H1 (cell line): ENCODE results near the gene CCL28. TPM values are rescaled to one million over a fixed set of nuclear protein-coding genes. Genes with fewer than 3 reads are reported as not detected.

Experiments used
- ASH2L ChIP-seq: fragments of 200-600, 300-600 bp; sonication (generic); IDR thresholded peaks from one replicate; pipeline ENCODE4 v1.7.1; 2017; ENCODE audit warnings: low read length
- CEBPB ChIP-seq: IDR thresholded peaks from 2 replicates; pipeline ENCODE4 v1.6.1; 2012; ENCODE audit warnings: low read depth, low read length
- CHD7 ChIP-seq: fragments of 300-600 bp; sonication (generic); IDR thresholded peaks from 2 replicates; pipeline ENCODE4 v1.7.1; 2012; ENCODE audit warnings: low read length, moderate library complexity, mild to moderate bottlenecking, inconsistent platforms; ENCODE audit not compliant: insufficient replicate concordance
- EGR1 ChIP-seq: IDR thresholded peaks from 2 replicates; pipeline ENCODE4 v1.6.1; 2011; ENCODE audit warnings: low read depth, low read length, borderline replicate concordance
- EZH2 ChIP-seq: fragments of 200-600 bp; sonication (generic); IDR thresholded peaks from 2 replicates; pipeline ENCODE4 v1.7.1; 2012; ENCODE audit warnings: low read depth, mild to moderate bottlenecking, moderate library complexity, low read length, inconsistent platforms; ENCODE audit not compliant: severe bottlenecking
- GABPA ChIP-seq: IDR thresholded peaks from 2 replicates; pipeline ENCODE4 v1.6.1; 2011; ENCODE audit warnings: mild to moderate bottlenecking, low read length, moderate library complexity, borderline replicate concordance; ENCODE audit not compliant: insufficient read depth
- SP2 ChIP-seq: IDR thresholded peaks from 2 replicates; pipeline ENCODE4 v1.6.1; 2012; ENCODE audit warnings: mild to moderate bottlenecking, low read length, inconsistent platforms
- SUZ12 ChIP-seq: fragments of 200-600 bp; sonication (generic); IDR thresholded peaks from 2 replicates; pipeline ENCODE4 v1.6.1; 2012; ENCODE audit warnings: mild to moderate bottlenecking, inconsistent platforms, low read length, moderate library complexity, mixed read lengths
- ZNF274 ChIP-seq: IDR thresholded peaks from 2 replicates; pipeline ENCODE4 v1.7.0; 2012; ENCODE audit warnings: low read length, borderline replicate concordance; ENCODE audit errors: extremely low read depth
- polyA plus RNA-seq, 7 experiments: library from polyadenylated mRNA; depleted of rRNA in 3 of 7; stranded (reverse) in 5 of 7; unstranded in 2 of 7; fragments of >200 nt in 5 of 7; fragments of 200-250 nt in 2 of 7; gene quantifications; 1 replicate in 5 of 7; 2 replicates in 1 of 7; 4 replicates in 1 of 7; pipeline versions ENCODE4 v1.2.1 to v1.2.3, GENCODE V29; 2011 to 2013; ENCODE audit warnings: missing spikeins in 2 of 7, mixed read lengths in 2 of 7
- total RNA-seq: library from RNA; stranded (reverse); fragmentation: NEBNext Ultra II Directional; extraction: Animal tissue kit (Norgen Biotek cat#: 25700); gene quantifications from 2 replicates; pipeline ENCODE4 v1.2.1, GENCODE V29; 2021

Gene CCL28
- total and polyA plus RNA-seq, 2 of the 8 experiments (the other 6 are each of a cell fraction or from before 2014, with no cell fraction given) = 0.95 TPM; not detected in 1

GRCh38 chr5:43362725-43363435 lies 49.3 kb downstream of the CCL28 start (continued):
- TF ChIP-seq CHD7 (no peak), CEBPB (no peak), EGR1 (no peak), GABPA (no peak), EZH2 (no peak), SP2 (no peak), SUZ12 (no peak), ASH2L (no peak), ZNF274 (no peak)
